Endodermal cell (in vitro differentiated cells): ENCODE results near the gene KRTAP10-2. TPM values are rescaled to one million over a fixed set of nuclear protein-coding genes. Genes with fewer than 3 reads are reported as not detected.
"Not testable (repeated sequence)": the region's sequence is repeated elsewhere in the genome, so short reads cannot be mapped to it uniquely, and the experiment has no call there.

Experiments used
- DNase-seq: peaks from one replicate; pipeline ENCODE4 v3.0.0-alpha.2; 2017
- H3K27ac ChIP-seq: 2 replicates; pipeline ENCODE4 v1.5.1; 2013; ENCODE audit warnings: mild to moderate bottlenecking, low read depth, low read length, moderate library complexity
- H3K27me3 ChIP-seq: 2 replicates; pipeline ENCODE4 v1.6.1; 2013; ENCODE audit warnings: mild to moderate bottlenecking, low read length, moderate library complexity; ENCODE audit not compliant: insufficient read depth, control insufficient read depth, poor library complexity, severe bottlenecking
- H3K36me3 ChIP-seq: 2 replicates; pipeline ENCODE4 v1.7.0; 2013; ENCODE audit warnings: mild to moderate bottlenecking, low read length, moderate library complexity; ENCODE audit not compliant: control insufficient read depth, insufficient read depth
- H3K4me1 ChIP-seq: one replicate; pipeline ENCODE4 v1.7.0; 2013; ENCODE audit warnings: low read length; ENCODE audit not compliant: control insufficient read depth, insufficient read depth
- H3K4me3 ChIP-seq: 2 replicates; pipeline ENCODE4 v1.5.1; 2013; ENCODE audit warnings: mild to moderate bottlenecking, low read length, moderate library complexity
- H3K9ac ChIP-seq: 2 replicates; pipeline ENCODE4 v1.6.1; 2013; ENCODE audit warnings: mild to moderate bottlenecking, low read length, moderate library complexity; ENCODE audit not compliant: poor library complexity, severe bottlenecking; ENCODE audit errors: extremely low read depth
- H3K9me3 ChIP-seq: 2 replicates; pipeline ENCODE4 v1.6.1; 2013; ENCODE audit warnings: mild to moderate bottlenecking, low read length, moderate library complexity; ENCODE audit not compliant: control insufficient read depth
- H3K27ac Mint-ChIP-seq: 2 replicates; pipeline ENCODE4 v1.8.0; 2020; ENCODE audit warnings: mixed read lengths
- H3K27me3 Mint-ChIP-seq: 2 replicates; pipeline ENCODE4 v1.8.0; 2021; ENCODE audit warnings: mild to moderate bottlenecking, mixed read lengths; ENCODE audit not compliant: insufficient read depth
- H3K36me3 Mint-ChIP-seq: 2 replicates; pipeline ENCODE4 v1.8.0; 2020; ENCODE audit warnings: low read depth, mixed read lengths
- H3K4me1 Mint-ChIP-seq: 2 replicates; pipeline ENCODE4 v1.8.0; 2020; ENCODE audit warnings: mixed read lengths
- H3K4me3 Mint-ChIP-seq: 2 replicates; pipeline ENCODE4 v1.8.0; 2020; ENCODE audit warnings: mild to moderate bottlenecking, moderate library complexity, mixed read lengths
- H3K9me3 Mint-ChIP-seq: 2 replicates; pipeline ENCODE4 v1.8.0; 2020; ENCODE audit warnings: mild to moderate bottlenecking, mixed read lengths
- WGBS, 2 experiments: methylation state at CpG; one replicate each; pipeline versions ENCODE4 v1.1.5 to v1.1.7; 2013; ENCODE audit warnings: missing lambda C conversion rate in 2 of 2, mixed read lengths in 1 of 2; ENCODE audit not compliant: insufficient coverage in 1 of 2, insufficient read length in 1 of 2; 5-methylcytosine and 5-hydroxymethylcytosine counted together
- long read RNA-seq, 4 experiments: library from polyadenylated mRNA in 2 of 4; library from RNA in 1 of 4; library from capped mRNA in 1 of 4; stranded (forward) in 3 of 4; unstranded in 1 of 4; transcript quantifications; one replicate each; pipeline ENCODE4 v2.0.0, GENCODE V29; 2020 to 2021; ENCODE audit warnings: inconsistent platforms in 1 of 4
- polyA plus RNA-seq, 2 experiments: library from polyadenylated mRNA; stranded (reverse); fragments of 50-300 nt; gene quantifications; one replicate each; pipeline ENCODE4 v1.2.3, GENCODE V29; 2013
- total RNA-seq, 2 donors: library from RNA; stranded (reverse); fragmentation: NEBNext Ultra II Directional in 1 of 2; extraction: Animal tissue kit (Norgen Biotek cat#: 25700) in 1 of 2; gene quantifications; 2 replicates in 1 of 2; 3 replicates in 1 of 2; pipeline ENCODE4 v1.2.1, GENCODE V29; 2021
- TF ChIP-seq, protein P1 (sequence below): fragments of 200-600 bp; sonication (generic); conservative IDR thresholded peaks from 2 replicates; pipeline ENCODE4 v1.5.0; 2021; ENCODE audit warnings: antibody characterized with exemption, mild to moderate bottlenecking

Gene KRTAP10-2, protein sequence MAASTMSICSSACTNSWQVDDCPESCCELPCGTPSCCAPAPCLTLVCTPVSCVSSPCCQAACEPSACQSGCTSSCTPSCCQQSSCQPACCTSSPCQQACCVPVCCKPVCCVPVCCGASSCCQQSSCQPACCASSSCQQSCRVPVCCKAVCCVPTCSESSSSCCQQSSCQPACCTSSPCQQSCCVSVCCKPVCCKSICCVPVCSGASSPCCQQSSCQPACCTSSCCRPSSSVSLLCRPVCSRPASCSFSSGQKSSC
- not detected for total RNA-seq
- polyA plus RNA-seq (2013, experiment 1 of 2) = not detected
- not detected for polyA plus RNA-seq (2013, experiment 2 of 2)
- long read RNA-seq, experiment 1 = 0 reads
- long read RNA-seq, experiment 2 = 0 reads
- long read RNA-seq, experiment 3 = 0 reads
- long read RNA-seq, experiment 4 = 0 reads

DNA sequence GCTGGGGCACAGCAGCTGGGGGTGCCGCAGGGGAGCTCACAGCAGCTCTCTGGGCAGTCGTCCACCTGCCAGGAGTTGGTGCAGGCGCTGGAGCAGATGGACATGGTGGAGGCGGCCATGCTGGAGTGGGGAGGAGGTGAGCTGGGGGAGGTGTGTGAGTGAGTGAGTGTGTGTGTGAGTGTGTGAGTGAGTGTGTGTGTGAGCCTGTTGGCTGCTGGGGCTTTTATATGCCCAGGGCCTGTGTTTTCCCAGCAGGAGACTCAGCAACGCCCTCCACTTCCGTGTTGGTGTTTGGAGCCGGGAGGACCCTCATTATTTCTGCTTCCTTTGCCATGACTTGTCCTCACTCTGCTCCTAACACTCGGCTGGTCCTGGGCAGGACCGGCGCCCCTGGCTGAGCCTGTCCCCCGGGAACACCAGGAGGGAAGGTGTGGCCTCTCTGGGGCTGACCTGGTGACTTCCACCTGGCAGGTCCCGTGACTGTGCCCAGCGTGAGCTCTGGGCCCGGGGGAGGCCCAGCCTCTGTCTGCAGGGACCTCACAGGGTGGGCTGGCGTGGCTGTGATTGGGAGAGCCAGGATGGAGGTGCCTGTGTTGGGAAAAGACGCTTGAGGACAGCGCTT, at the start of gene KRTAP10-2:
TSS of gene KRTAP10-2 (minus strand) at position 166 of the 622 bp plus-strand sequence. CDS start at position 119, 47 bp downstream.
- H3K4me3 Mint-ChIP-seq = no peak within 1 kb of the TSS
- peaks cover 6% of the 10 kb centered on the region for H3K9me3 Mint-ChIP-seq
- Histone ChIP-seq H3K27me3 (no peaks in the 10 kb centered on the region), H3K9me3 (no peaks in the 10 kb centered on the region), H3K4me3 (no peak within 1 kb of the TSS), H3K9ac (no peak within 1 kb of the TSS), H3K4me1 (no peaks in the 10 kb centered on the region), H3K36me3 (no peaks in the 10 kb centered on the region), H3K27ac (no peak within 1 kb of the TSS)
- peaks cover 14% of the 10 kb centered on the region for H3K4me1 Mint-ChIP-seq
- 83 to 89% methylated on average over 5 to 17 of the region's 17 CpGs for WGBS, 2 experiments
- TF ChIP-seq, protein P1, sequence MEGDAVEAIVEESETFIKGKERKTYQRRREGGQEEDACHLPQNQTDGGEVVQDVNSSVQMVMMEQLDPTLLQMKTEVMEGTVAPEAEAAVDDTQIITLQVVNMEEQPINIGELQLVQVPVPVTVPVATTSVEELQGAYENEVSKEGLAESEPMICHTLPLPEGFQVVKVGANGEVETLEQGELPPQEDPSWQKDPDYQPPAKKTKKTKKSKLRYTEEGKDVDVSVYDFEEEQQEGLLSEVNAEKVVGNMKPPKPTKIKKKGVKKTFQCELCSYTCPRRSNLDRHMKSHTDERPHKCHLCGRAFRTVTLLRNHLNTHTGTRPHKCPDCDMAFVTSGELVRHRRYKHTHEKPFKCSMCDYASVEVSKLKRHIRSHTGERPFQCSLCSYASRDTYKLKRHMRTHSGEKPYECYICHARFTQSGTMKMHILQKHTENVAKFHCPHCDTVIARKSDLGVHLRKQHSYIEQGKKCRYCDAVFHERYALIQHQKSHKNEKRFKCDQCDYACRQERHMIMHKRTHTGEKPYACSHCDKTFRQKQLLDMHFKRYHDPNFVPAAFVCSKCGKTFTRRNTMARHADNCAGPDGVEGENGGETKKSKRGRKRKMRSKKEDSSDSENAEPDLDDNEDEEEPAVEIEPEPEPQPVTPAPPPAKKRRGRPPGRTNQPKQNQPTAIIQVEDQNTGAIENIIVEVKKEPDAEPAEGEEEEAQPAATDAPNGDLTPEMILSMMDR = no peak
- H3K27me3 Mint-ChIP-seq = peaks cover 1% of the 10 kb centered on the region
- H3K27ac Mint-ChIP-seq = peak within 1 kb of the TSS; percentile 38
- DNase-seq = peak; percentile 55
- no peaks in the 10 kb centered on the region for H3K36me3 Mint-ChIP-seq

DNA sequence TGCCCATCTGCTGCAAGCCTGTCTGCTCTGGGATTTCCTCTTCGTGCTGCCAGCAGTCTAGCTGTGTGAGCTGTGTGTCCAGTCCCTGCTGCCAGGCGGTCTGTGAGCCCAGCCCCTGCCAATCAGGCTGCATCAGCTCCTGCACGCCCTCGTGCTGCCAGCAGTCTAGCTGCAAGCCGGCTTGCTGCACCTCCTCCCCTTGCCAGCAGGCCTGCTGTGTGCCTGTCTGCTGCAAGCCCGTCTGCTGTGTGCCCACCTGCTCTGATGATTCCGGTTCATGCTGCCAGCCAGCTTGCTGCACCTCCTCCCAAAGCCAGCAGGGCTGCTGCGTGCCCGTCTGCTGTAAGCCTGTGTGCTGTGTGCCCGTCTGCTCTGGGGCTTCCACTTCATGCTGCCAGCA, 49.8 kb upstream of the KRTAP10-2 start:
- H3K36me3 Mint-ChIP-seq, H3K27me3 Mint-ChIP-seq, H3K4me1 Mint-ChIP-seq, H3K9ac ChIP-seq, H3K27me3 ChIP-seq, H3K27ac ChIP-seq, H3K4me3 ChIP-seq, H3K27ac Mint-ChIP-seq, H3K4me3 Mint-ChIP-seq, H3K9me3 Mint-ChIP-seq, H3K4me1 ChIP-seq, H3K36me3 ChIP-seq: not testable (repeated sequence)
- H3K9me3 ChIP-seq = peaks cover 13% of the 10 kb centered on the region
- DNase-seq = peak; percentile 45
- TF ChIP-seq, protein P1 = peak; percentile 22
- 92 to 96% methylated on average over 7 to 10 of the region's 10 CpGs for WGBS, 2 experiments

DNA sequence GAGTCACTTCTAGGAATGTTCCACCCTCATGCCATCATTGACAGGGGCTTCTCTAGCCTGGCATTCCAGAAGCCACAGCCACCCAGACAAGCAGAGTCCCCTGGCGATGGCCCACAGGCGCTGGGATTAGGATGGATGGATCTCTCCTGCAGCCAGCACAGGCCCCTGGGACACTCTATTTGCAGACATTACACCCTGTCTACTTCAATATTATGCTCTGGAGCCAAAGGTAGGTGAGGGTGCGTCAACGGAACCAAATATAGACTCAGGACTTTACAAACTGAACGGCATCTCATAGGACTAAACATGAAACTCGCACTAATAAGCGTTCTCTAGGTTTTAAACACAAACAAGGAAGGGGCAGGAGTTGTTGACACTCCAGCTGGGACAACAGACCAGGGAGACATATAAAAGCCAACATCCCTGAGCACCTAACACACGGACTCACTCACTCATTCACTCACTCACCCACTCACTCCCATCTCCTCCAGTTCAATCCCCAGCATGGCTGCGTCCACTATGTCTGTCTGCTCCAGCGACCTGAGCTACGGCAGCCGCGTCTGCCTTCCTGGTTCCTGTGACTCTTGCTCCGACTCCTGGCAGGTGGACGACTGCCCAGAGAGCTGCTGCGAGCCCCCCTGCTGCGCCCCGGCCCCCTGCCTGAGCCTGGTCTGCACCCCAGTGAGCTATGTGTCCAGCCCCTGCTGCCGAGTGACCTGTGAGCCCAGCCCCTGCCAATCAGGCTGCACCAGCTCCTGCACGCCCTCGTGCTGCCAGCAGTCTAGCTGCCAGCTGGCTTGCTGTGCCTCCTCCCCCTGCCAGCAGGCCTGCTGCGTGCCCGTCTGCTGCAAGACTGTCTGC, 49.0 kb upstream of the KRTAP10-2 start, which contains the start of gene KRTAP10-7:
TSS of gene KRTAP10-7 (plus strand) at position 480 of the 861 bp plus-strand sequence. CDS start at position 505, 25 bp downstream.
- WGBS, 2 experiments = 91 to 95% methylated on average over 6 to 21 of the region's 23 CpGs
- H3K4me1 Mint-ChIP-seq, H3K9me3 Mint-ChIP-seq, H3K36me3 ChIP-seq, H3K4me3 ChIP-seq, H3K27me3 ChIP-seq, H3K27me3 Mint-ChIP-seq, H3K4me1 ChIP-seq, H3K27ac ChIP-seq, H3K27ac Mint-ChIP-seq, H3K9ac ChIP-seq, H3K36me3 Mint-ChIP-seq, H3K4me3 Mint-ChIP-seq: not testable (repeated sequence)
- peak; percentile 40 for DNase-seq
- H3K9me3 ChIP-seq = peaks cover 13% of the 10 kb centered on the region
